Stomach (tissue), 4 donors: Measurements from ENCODE around the gene KSR2.

Experiments
- CTCF ChIP-seq, 7 experiments: fragments of 450-650 bp in 4 of 7; fragments of 200-600 bp in 3 of 7; sonication (generic) in 3 of 7; IDR thresholded peaks; one replicate each; pipeline ENCODE4 v1.5.1; 2016 to 2019; ENCODE audit warnings: antibody characterized with exemption in 7 of 7, control low read depth in 2 of 7, mild to moderate bottlenecking in 1 of 7
- EP300 ChIP-seq: sonication (generic); formaldehyde crosslinking; IDR thresholded peaks from one replicate; pipeline ENCODE4 v1.6.1; 2017; ENCODE audit warnings: antibody characterized with exemption
- POLR2A ChIP-seq, 4 donors: fragments of 450-650 bp; IDR thresholded peaks; one replicate each; pipeline ENCODE4 v1.6.1; 2016; ENCODE audit warnings: antibody characterized with exemption in 4 of 4, control low read depth in 2 of 4, mild to moderate bottlenecking in 1 of 4, moderate library complexity in 1 of 4
- POLR2AphosphoS5 ChIP-seq, 3 donors: sonication (generic); formaldehyde crosslinking; IDR thresholded peaks; one replicate each; pipeline ENCODE4 v1.6.1; 2016; ENCODE audit warnings: antibody characterized with exemption in 3 of 3

GRCh38 chr12:117733549-117733805, 235.3 kb downstream of the KSR2 start:
- no peak for TF ChIP-seq EP300
- no peak for TF ChIP-seq CTCF (IDR thresholded peaks at IDR 0.05)
- TF ChIP-seq POLR2A (IDR thresholded peaks at IDR 0.05): no peak
- TF ChIP-seq POLR2AphosphoS5 (IDR thresholded peaks at IDR 0.05): no peak
